ENCODE results near the gene ALOX15B.

The ALOX15B gene

GRCh38 chr17:8047769-8048110 is 8.9 kb downstream of the ALOX15B start:
- TF ChIP-seq, protein P1, sequence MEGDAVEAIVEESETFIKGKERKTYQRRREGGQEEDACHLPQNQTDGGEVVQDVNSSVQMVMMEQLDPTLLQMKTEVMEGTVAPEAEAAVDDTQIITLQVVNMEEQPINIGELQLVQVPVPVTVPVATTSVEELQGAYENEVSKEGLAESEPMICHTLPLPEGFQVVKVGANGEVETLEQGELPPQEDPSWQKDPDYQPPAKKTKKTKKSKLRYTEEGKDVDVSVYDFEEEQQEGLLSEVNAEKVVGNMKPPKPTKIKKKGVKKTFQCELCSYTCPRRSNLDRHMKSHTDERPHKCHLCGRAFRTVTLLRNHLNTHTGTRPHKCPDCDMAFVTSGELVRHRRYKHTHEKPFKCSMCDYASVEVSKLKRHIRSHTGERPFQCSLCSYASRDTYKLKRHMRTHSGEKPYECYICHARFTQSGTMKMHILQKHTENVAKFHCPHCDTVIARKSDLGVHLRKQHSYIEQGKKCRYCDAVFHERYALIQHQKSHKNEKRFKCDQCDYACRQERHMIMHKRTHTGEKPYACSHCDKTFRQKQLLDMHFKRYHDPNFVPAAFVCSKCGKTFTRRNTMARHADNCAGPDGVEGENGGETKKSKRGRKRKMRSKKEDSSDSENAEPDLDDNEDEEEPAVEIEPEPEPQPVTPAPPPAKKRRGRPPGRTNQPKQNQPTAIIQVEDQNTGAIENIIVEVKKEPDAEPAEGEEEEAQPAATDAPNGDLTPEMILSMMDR (IDR thresholded peaks at IDR 0.05): no peak

DNA sequence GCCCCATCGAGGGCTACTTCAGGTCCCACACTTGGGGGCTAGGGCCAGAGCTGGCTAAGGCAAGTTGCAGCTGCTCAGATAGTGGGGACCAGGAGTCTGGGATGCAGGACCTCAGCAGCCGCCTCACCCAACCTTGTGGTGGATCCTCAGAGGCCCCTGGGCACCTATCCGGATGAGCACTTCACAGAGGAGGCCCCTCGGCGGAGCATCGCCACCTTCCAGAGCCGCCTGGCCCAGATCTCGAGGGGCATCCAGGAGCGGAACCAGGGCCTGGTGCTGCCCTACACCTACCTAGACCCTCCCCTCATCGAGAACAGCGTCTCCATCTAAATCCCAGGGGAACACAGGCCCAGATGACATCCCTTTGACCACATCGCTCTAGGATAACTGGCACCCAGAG is 9.4 kb downstream of the ALOX15B start:
- TF ChIP-seq, protein P1 (IDR thresholded peaks at IDR 0.05): no peak

GRCh38 chr17:8048736-8049135 is 9.9 kb downstream of the ALOX15B start:
- TF ChIP-seq, protein P1 (IDR thresholded peaks at IDR 0.05): no peak

DNA sequence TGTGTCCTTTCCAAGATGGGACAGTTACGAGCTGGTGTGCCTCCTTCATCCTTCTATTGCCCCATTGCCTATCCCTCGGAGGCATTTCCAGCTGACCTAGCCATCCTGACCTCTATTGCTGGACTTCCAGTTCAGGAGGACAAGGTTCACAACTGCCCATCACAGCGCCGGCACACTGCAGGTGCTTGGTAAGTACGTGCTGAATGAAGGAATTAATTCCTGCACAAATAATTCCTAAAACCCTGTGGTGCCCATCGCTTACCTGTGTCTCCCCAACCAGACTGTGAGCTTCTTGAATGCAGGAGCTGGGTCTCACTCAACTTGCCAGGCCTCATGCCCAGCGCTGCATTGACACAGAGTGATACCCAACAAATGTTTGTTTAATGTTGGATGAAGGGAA is 13.0 kb downstream of the ALOX15B start:
- TF ChIP-seq, protein P1 (IDR thresholded peaks at IDR 0.05): no peak

DNA sequence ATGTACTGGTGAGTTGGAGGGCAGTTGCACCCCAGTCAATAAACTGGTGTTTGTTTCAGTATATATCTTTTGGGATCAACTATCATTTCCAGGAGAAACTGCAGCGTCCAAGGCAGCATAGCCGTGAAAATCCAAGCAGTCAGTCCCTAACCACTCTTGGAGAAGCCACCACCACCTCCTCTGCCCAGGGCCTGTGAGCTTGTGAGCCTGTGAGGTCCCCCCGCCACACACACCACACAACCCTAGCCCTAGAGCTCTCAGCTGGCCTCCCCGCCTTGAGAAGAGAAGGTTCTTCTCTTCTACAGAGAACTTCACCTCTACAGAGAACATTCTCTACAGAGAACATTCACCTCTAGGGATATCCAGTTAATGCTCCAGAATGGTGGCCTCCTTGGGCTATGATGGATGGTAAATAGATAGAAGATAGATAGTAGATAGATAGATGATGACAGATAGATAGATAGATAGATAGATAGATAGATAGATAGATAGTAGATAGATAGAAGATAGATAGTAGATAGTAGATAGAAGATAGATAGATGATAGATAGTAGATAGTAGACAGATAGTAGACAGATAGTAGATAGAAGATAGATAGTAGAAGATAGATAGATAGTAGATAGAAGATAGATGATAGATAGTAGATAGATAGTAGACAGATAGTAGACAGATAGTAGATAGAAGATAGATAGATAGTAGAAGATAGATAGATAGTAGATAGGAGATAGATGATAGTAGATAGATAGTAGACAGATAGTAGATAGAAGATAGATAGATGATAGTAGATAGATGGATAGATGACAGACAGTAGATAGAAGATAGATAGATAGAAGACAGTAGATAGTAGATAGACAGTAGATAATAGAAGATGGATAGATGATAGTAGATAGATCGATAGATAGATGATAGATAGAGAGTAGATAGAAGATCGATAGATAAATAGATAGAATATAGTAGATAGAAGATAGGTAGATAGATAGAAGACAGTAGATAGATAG is 13.7 kb downstream of the ALOX15B start:
- TF ChIP-seq, protein P1 (IDR thresholded peaks at IDR 0.05): no peak

GRCh38 chr17:8053600-8053999 is 14.7 kb downstream of the ALOX15B start:
- TF ChIP-seq, protein P1 (IDR thresholded peaks at IDR 0.05): no peak

- TF ChIP-seq, protein P1 (IDR thresholded peaks at IDR 0.05): no peak
Observed at GRCh38 chr17:8055851-8056231, 17.0 kb downstream of the ALOX15B start.

All from LNCAP (cell line).